Ovary (tissue), 9 donors: ENCODE data around the gene SNAPC5. TPM values are rescaled to one million over a fixed set of nuclear protein-coding genes. Genes with fewer than 3 reads are reported as not detected.

Experiments
- DNase-seq, 5 donors: peaks; one replicate each; pipeline ENCODE4 v3.0.0-alpha.2; 2019 to 2020
- H3K27ac ChIP-seq, 2 donors: fragments of 200-600 bp; one replicate each; pipeline versions ENCODE4 v1.5.1 to v1.8.0; 2019 to 2022
- H3K27me3 ChIP-seq: fragments of 200-600 bp; one replicate; pipeline ENCODE4 v1.8.0; 2022
- H3K36me3 ChIP-seq: fragments of 200-600 bp; sonication (generic); one replicate; pipeline ENCODE4 v1.5.1; 2019
- H3K4me1 ChIP-seq: one replicate; pipeline ENCODE4 v1.8.1; 2013; ENCODE audit warnings: mild to moderate bottlenecking, moderate library complexity; ENCODE audit not compliant: insufficient read depth
- H3K4me3 ChIP-seq: fragments of 200-600 bp; sonication (generic); one replicate; pipeline ENCODE4 v1.5.1; 2017
- H3K9me3 ChIP-seq, 2 donors: fragments of 200-600 bp in 1 of 2; sonication (generic) in 1 of 2; one replicate each; pipeline versions ENCODE4 v1.5.1 to v1.8.1; 2013 to 2019; ENCODE audit warnings: mild to moderate bottlenecking in 1 of 2, moderate library complexity in 1 of 2
- CTCF ChIP-seq, 3 donors: fragments of 450-650 bp in 2 of 3; fragments of 200-600 bp in 1 of 3; IDR thresholded peaks; one replicate each; pipeline versions ENCODE4 v1.5.1 to v1.8.0; 2016 to 2022; ENCODE audit warnings: antibody characterized with exemption in 3 of 3, mild to moderate bottlenecking in 1 of 3
- EP300 ChIP-seq: sonication (generic); formaldehyde crosslinking; IDR thresholded peaks from one replicate; pipeline ENCODE4 v1.6.1; 2017; ENCODE audit warnings: antibody characterized with exemption
- POLR2A ChIP-seq: fragments of 450-650 bp; IDR thresholded peaks from one replicate; pipeline ENCODE4 v1.6.1; 2017; ENCODE audit warnings: antibody characterized with exemption, mild to moderate bottlenecking, moderate library complexity
- WGBS, 3 donors: extraction: QIAGEN DNeasy Blood & Tissue Kit in 1 of 3; methylation state at CpG; one replicate each; pipeline versions ENCODE4 v1.1.5 to v1.1.7; 2013 to 2017; 5-methylcytosine and 5-hydroxymethylcytosine counted together
- intact Hi-C, 4 donors: fragments of 100-400 bp; cut with DNase I; formaldehyde crosslinking; loops; one replicate each; pipeline versions ENCODE4 v1.11.0 to v1.15.1; 2022 to 2023
- polyA plus RNA-seq, 2 donors: library from polyadenylated mRNA; stranded (reverse); fragments of 200-250 nt in 1 of 2; fragments of 350-450 nt in 1 of 2; fragmentation: Illumina TruSeq in 1 of 2; extraction: RNeasy Lipid Tissue Mini Kit (QIAGEN cat#74804) in 1 of 2; gene quantifications; one replicate each; pipeline ENCODE4 v1.2.3, GENCODE V29; 2013 to 2014
- total RNA-seq, 7 donors: library from RNA; depleted of rRNA in 2 of 7; stranded (reverse); fragments of >200 nt in 2 of 7; fragmentation: NEBNext Ultra II Directional in 3 of 7; extraction: Animal tissue kit (Norgen Biotek cat#: 25700) in 3 of 7; gene quantifications; one replicate each; pipeline versions ENCODE4 v1.1.0 to v1.2.4, GENCODE V29; 2016 to 2023
- donor health status: DM: no; HTN: no; CAD: no; lungs with moderate emphysema.
- donor health status: DM: no; HTN: no; CAD: no.
- donor health status: Bipolar disorder and iron deficiency.
- donor health status: DM: yes; HTN: yes; CAD: no.
- donor health status: DM: no; HTN: no; CAD: no.
- donor health status: DM: yes; HTN: yes; CAD: no.

The SNAPC5 gene
- total and polyA plus RNA-seq, 9 donors = 14.6 to 33.4 (median 28.2) TPM

GRCh38 chr15:66524838-66525237, 27.3 kb upstream of the SNAPC5 start:
- TF ChIP-seq CTCF (IDR thresholded peaks at IDR 0.05) (no peak), POLR2A (no peak)
- no peak overlapping the region for H3K27ac ChIP-seq
- no peak for DNase-seq
- no peaks in the 10 kb centered on the region for H3K9me3 ChIP-seq
- no peaks in the 10 kb centered on the region for H3K4me1 ChIP-seq
- 92 to 94% (median 92%) methylated on average over 4 of the region's 4 CpGs for WGBS, 3 donors
- intact Hi-C loops = no loop called here
- no peaks in the 10 kb centered on the region for H3K27me3 ChIP-seq
- no peaks in the 10 kb centered on the region for H3K36me3 ChIP-seq
- H3K4me3 ChIP-seq = no peak overlapping the region

- Histone ChIP-seq H3K9me3 (no peaks in the 10 kb centered on the region), H3K27ac (no peak overlapping the region), H3K4me3 (no peak overlapping the region), H3K4me1 (no peaks in the 10 kb centered on the region), H3K36me3 (no peaks in the 10 kb centered on the region), H3K27me3 (no peaks in the 10 kb centered on the region)
- WGBS, 3 donors = 92 to 93% (median 93%) methylated on average over 3 of the region's 3 CpGs
- intact Hi-C loops = no loop called here
- TF ChIP-seq CTCF (IDR thresholded peaks at IDR 0.05) (no peak), POLR2A (no peak), EP300 (no peak)
- DNase-seq = no peak
Measured at GRCh38 chr15:66523926-66524325, 26.4 kb upstream of the SNAPC5 start.

GRCh38 chr15:66515901-66516322, 18.4 kb upstream of the SNAPC5 start:
- Histone ChIP-seq H3K36me3 (no peaks in the 10 kb centered on the region), H3K9me3 (no peaks in the 10 kb centered on the region), H3K4me1 (no peaks in the 10 kb centered on the region), H3K4me3 (no peak overlapping the region), H3K27ac (no peak overlapping the region), H3K27me3 (no peaks in the 10 kb centered on the region)
- intact Hi-C loops = loop anchor here in 1 of 4 donors (10.0 kb wide), 1 partner anchor 339 kb away; no protein-coding TSS in a partner anchor
- WGBS, 3 donors = 94 to 97% (median 95%) methylated on average over 2 of the region's 2 CpGs
- no peak for DNase-seq
- TF ChIP-seq CTCF (IDR thresholded peaks at IDR 0.05) = no peak
- TF ChIP-seq EP300 = no peak
- TF ChIP-seq POLR2A = no peak

- TF ChIP-seq EP300 (no peak), POLR2A (no peak), CTCF (IDR thresholded peaks at IDR 0.05) (no peak)
- Histone ChIP-seq H3K27ac (no peak overlapping the region), H3K4me1 (no peaks in the 10 kb centered on the region), H3K36me3 (no peaks in the 10 kb centered on the region), H3K9me3 (no peaks in the 10 kb centered on the region), H3K4me3 (no peak overlapping the region), H3K27me3 (no peaks in the 10 kb centered on the region)
- DNase-seq = no peak
- 46 to 69% (median 54%) methylated on average over 3 of the region's 3 CpGs for WGBS, 3 donors
- intact Hi-C loops = loop anchor here in 1 of 4 donors (10.0 kb wide), 1 partner anchor 340 kb away; no protein-coding TSS in a partner anchor
Measured at GRCh38 chr15:66514586-66514985, 17.0 kb upstream of the SNAPC5 start.
